Panc1 (cell line): Measurements from ENCODE around the gene SHLD1. TPM values are rescaled to one million over a fixed set of nuclear protein-coding genes. Genes with fewer than 3 reads are reported as not detected.
"Not testable (repeated sequence)": the region's sequence is repeated elsewhere in the genome, so short reads cannot be mapped to it uniquely, and the experiment has no call there.

Experiments
- ATAC-seq: fragments of 200-7000 bp; cut with Tn5 transposase; 2 replicates; pipeline ENCODE4 v1.9.1; 2020; ENCODE audit warnings: mild to moderate bottlenecking, moderate library complexity
- Bru-seq: library from RNA; stranded (reverse); fragments of 400-500 nt; gene quantifications from one replicate; lab custom pipeline; 2021; lab: Mats Ljungman, UMichigan
- BruChase-seq, 2 experiments: library from RNA; stranded (reverse); fragments of 400-500 nt; gene quantifications; one replicate each; lab custom pipeline; 2021; lab: Mats Ljungman, UMichigan
- BruUV-seq: library from RNA; stranded (reverse); fragments of 400-500 nt; replicated peaks from 2 replicates; lab custom pipeline; 2021; lab: Mats Ljungman, UMichigan
- CTCF ChIA-PET: fragments of 300-600 bp; sonication (Branson Sonifier 250); formaldehyde crosslinking; loops from one replicate; lab custom pipeline; 2022; ENCODE audit warnings: antibody characterized with exemption; lab: Charles Lee
- POLR2A ChIA-PET: fragments of 300-600 bp; sonication (Branson Sonifier 250); formaldehyde crosslinking; loops from one replicate; lab custom pipeline; 2022; ENCODE audit warnings: antibody characterized with exemption; lab: Charles Lee
- DNase-seq: peaks from one replicate; pipeline ENCODE4 v3.0.0-alpha.2; 2010; ENCODE audit warnings: low read depth, low spot score
- H3K27ac ChIP-seq: 2 replicates; pipeline ENCODE4 v1.5.1; 2011; ENCODE audit warnings: mild to moderate bottlenecking, low read length, inconsistent platforms
- H3K27me3 ChIP-seq: fragments of 200-500 bp; sonication (Bioruptor generic); 2 replicates; pipeline ENCODE4 v1.6.0; 2014; ENCODE audit warnings: low read length, inconsistent platforms; ENCODE audit not compliant: control insufficient read depth, insufficient read depth
- H3K36me3 ChIP-seq: fragments of 200-500 bp; sonication (Bioruptor generic); 2 replicates; pipeline ENCODE4 v1.5.1; 2014; ENCODE audit warnings: inconsistent platforms, mild to moderate bottlenecking, low read length, moderate library complexity; ENCODE audit not compliant: control insufficient read depth, insufficient read depth
- H3K4me1 ChIP-seq: 2 replicates; pipeline ENCODE4 v1.5.1; 2011; ENCODE audit warnings: inconsistent platforms, mild to moderate bottlenecking, low read length, moderate library complexity; ENCODE audit not compliant: control insufficient read depth, insufficient read depth
- H3K4me3 ChIP-seq, 2 experiments: 2 replicates each; pipeline ENCODE4 v1.5.1; 2011 to 2012; ENCODE audit warnings: low read depth in 2 of 2, low read length in 2 of 2, mild to moderate bottlenecking in 2 of 2, inconsistent platforms in 1 of 2, moderate library complexity in 1 of 2
- H3K9me3 ChIP-seq: fragments of 200-500 bp; sonication (Bioruptor generic); 2 replicates; pipeline ENCODE4 v1.5.1; 2014; ENCODE audit warnings: low read depth, mild to moderate bottlenecking, inconsistent platforms, low read length, moderate library complexity; ENCODE audit not compliant: control insufficient read depth, insufficient read depth
- CTCF ChIP-seq: fragments of 450-650 bp; IDR thresholded peaks from 2 replicates; pipeline ENCODE4 v1.5.1; 2017; ENCODE audit warnings: mild to moderate bottlenecking
- POLR2AphosphoS5 ChIP-seq: IDR thresholded peaks from 2 replicates; pipeline ENCODE4 v1.6.1; 2012; ENCODE audit warnings: mild to moderate bottlenecking, low read depth, low read length, moderate library complexity
- REST ChIP-seq, 2 experiments: IDR thresholded peaks; 2 replicates each; pipeline ENCODE4 v1.6.1; 2011 to 2012; ENCODE audit warnings: low read depth in 2 of 2, control low read depth in 1 of 2, low read length in 1 of 2, mild to moderate bottlenecking in 1 of 2, moderate library complexity in 1 of 2; ENCODE audit not compliant: insufficient read depth in 1 of 2
- SIN3A ChIP-seq: IDR thresholded peaks from 2 replicates; pipeline ENCODE4 v1.6.1; 2012; ENCODE audit warnings: low read depth, mild to moderate bottlenecking, low read length, moderate library complexity, borderline replicate concordance; ENCODE audit not compliant: insufficient read depth
- TCF7L2 ChIP-seq: IDR thresholded peaks from 2 replicates; pipeline ENCODE4 v1.6.1; 2011; ENCODE audit warnings: mild to moderate bottlenecking, low read depth, low read length, inconsistent platforms
- in situ Hi-C: cut with HindIII; loops from 2 replicates; pipeline ENCODE4 v1.10.0; 2016; ENCODE audit warnings: low sequenced_read_pairs, low pct_unique_long_range_greater_than_20kb
- intact Hi-C: fragments of 100-400 bp; cut with micrococcal nuclease; formaldehyde crosslinking; loops from one replicate; pipeline ENCODE4 v1.10.0; 2022; ENCODE audit not compliant: unreplicated experiment
- long read RNA-seq: library from polyadenylated mRNA; unstranded; transcript quantifications from one replicate; pipeline ENCODE4 v2.0.0, GENCODE V29; 2021; ENCODE audit not compliant: unreplicated experiment
- polyA plus RNA-seq: library from polyadenylated mRNA; unstranded; fragments of >200 nt; gene quantifications from one replicate; pipeline ENCODE4 v1.2.1, GENCODE V29; 2012; ENCODE audit warnings: missing spikeins; ENCODE audit not compliant: insufficient read length
- total RNA-seq: library from RNA; stranded (reverse); gene quantifications from one replicate; pipeline ENCODE4 v1.2.1, GENCODE V29; 2021; ENCODE audit not compliant: unreplicated experiment

SHLD1 gene
- total RNA-seq (4.3 TPM), Bru-seq, nascent RNA (percentile 43 among the genes with signal in this experiment), BruChase-seq, experiment 1, labeled RNA remaining after a 2-hour chase (percentile 42 among the genes with signal in this experiment), BruChase-seq, experiment 2, labeled RNA remaining after a 6-hour chase (percentile 41 among the genes with signal in this experiment)
- polyA plus RNA-seq: 2.5 TPM
- long read RNA-seq, partial matches to known transcripts: 1 of 10 reads
- long read RNA-seq, other reads (novel, unspliced or antisense): 3 of 10 reads

GRCh38 chr20:5749952-5750779, at the start of gene SHLD1:
Gene SHLD1, plus strand, starts transcription at chr20:5750401. Its CDS starts 22,465 bp downstream, at chr20:5772866.
- ChIA-PET POLR2A (interaction anchor here (0.6 kb wide), 2 partner anchors 11 to 142 kb away, joined by 3 to 8 read pairs; no protein-coding TSS in a partner anchor), CTCF (no interaction called here)
- TF ChIP-seq REST (IDR thresholded peaks at IDR 0.05; ENCODE audit: insufficient read depth in 1 of 2, low read depth in 2 of 2, low read length in 1 of 2) (no peak), POLR2AphosphoS5 (peak; percentile 59; the same call in 1 of the 2 replicates)
- BruUV-seq: no TSS peak
- Histone ChIP-seq H3K27me3 (no peaks in the 10 kb centered on the region), H3K27ac (peak within 1 kb of the TSS; percentile 79), H3K9me3 (no peaks in the 10 kb centered on the region), H3K36me3 (no peaks in the 10 kb centered on the region), H3K4me1 (no peaks in the 10 kb centered on the region), H3K4me3 (peak within 1 kb of the TSS; percentile 47 to 67)
- DNase-seq: peak; percentile 45
- in situ Hi-C loops: no loop called here
- intact Hi-C loops: no loop called here
- peak; percentile 99 for ATAC-seq

- intact Hi-C loops, ATAC-seq: not testable (repeated sequence)
These were observed 47.9 kb upstream of the SHLD1 start for GRCh38 chr20:5702339-5702738.

GRCh38 chr20:5703681-5704101, 46.5 kb upstream of the SHLD1 start:
- Histone ChIP-seq H3K27me3 (no peaks in the 10 kb centered on the region), H3K36me3 (no peaks in the 10 kb centered on the region), H3K4me1 (no peaks in the 10 kb centered on the region), H3K9me3 (no peaks in the 10 kb centered on the region), H3K27ac (no peak overlapping the region), H3K4me3 (no peak overlapping the region)
- ChIA-PET CTCF (no interaction called here), POLR2A (interaction anchor here (0.6 kb wide), 1 partner anchor 12 kb away, joined by 6 read pairs; no protein-coding TSS in a partner anchor)
- BruUV-seq: no TSS peak
- ATAC-seq (no peak), DNase-seq (no peak)
- intact Hi-C loops (no loop called here), in situ Hi-C loops (no loop called here)
- TF ChIP-seq CTCF (no peak), REST (IDR thresholded peaks at IDR 0.05; ENCODE audit: insufficient read depth in 1 of 2, low read depth in 2 of 2, low read length in 1 of 2) (no peak), SIN3A (no peak), TCF7L2 (no peak), POLR2AphosphoS5 (no peak)

More at GRCh38 chr20:5702339-5702738, 47.9 kb upstream of the SHLD1 start:
- DNase-seq, H3K36me3 ChIP-seq, H3K9me3 ChIP-seq, CTCF ChIA-PET, H3K4me3 ChIP-seq, H3K4me1 ChIP-seq, POLR2A ChIA-PET, H3K27me3 ChIP-seq, H3K27ac ChIP-seq, BruUV-seq, in situ Hi-C loops: not testable (repeated sequence)
